Neutrophil (primary cell): ENCODE measurements around the gene RPUSD4.

Source experiments
- H3K27ac ChIP-seq: fragments of 200-600 bp; sonication (generic); 2 replicates; pipeline ENCODE4 v1.5.1; 2016; ENCODE audit warnings: mild to moderate bottlenecking, moderate library complexity
- H3K27me3 ChIP-seq: fragments of 200-600 bp; sonication (generic); 2 replicates; pipeline ENCODE4 v1.6.0; 2016; ENCODE audit warnings: mild to moderate bottlenecking
- H3K36me3 ChIP-seq: fragments of 200-600 bp; sonication (generic); 2 replicates; pipeline ENCODE4 v1.5.1; 2017
- H3K4me1 ChIP-seq, 2 experiments: fragments of 200-600 bp in 1 of 2; sonication (generic) in 1 of 2; 1 replicate in 1 of 2; 2 replicates in 1 of 2; pipeline versions ENCODE4 v1.5.1 to v1.6.1; 2013 to 2016; ENCODE audit warnings: low read depth in 1 of 2, low read length in 1 of 2, mild to moderate bottlenecking in 1 of 2, moderate library complexity in 1 of 2; ENCODE audit not compliant: control insufficient read depth in 1 of 2, insufficient read depth in 1 of 2
- H3K4me3 ChIP-seq, 2 experiments: fragments of 200-600 bp in 1 of 2; sonication (generic) in 1 of 2; 1 replicate in 1 of 2; 2 replicates in 1 of 2; pipeline ENCODE4 v1.5.1; 2013 to 2016; ENCODE audit warnings: low read depth in 1 of 2, low read length in 1 of 2, mild to moderate bottlenecking in 1 of 2, moderate library complexity in 1 of 2
- H3K9me3 ChIP-seq: fragments of 200-600 bp; sonication (generic); 2 replicates; pipeline ENCODE4 v1.5.1; 2016
- CTCF ChIP-seq: fragments of 200-600 bp; sonication (generic); IDR thresholded peaks from 2 replicates; pipeline ENCODE4 v1.5.1; 2016; ENCODE audit warnings: antibody characterized with exemption

Gene RPUSD4

GRCh38 chr11:126217491-126217890, 6.0 kb upstream of the RPUSD4 start:
- H3K27me3 ChIP-seq = no peaks in the 10 kb centered on the region
- TF ChIP-seq CTCF = no peak
- peaks cover 20 to 22% of the 10 kb centered on the region in 2 experiments for H3K4me1 ChIP-seq
- H3K4me3 ChIP-seq = no peak overlapping the region
- H3K27ac ChIP-seq = no peak overlapping the region
- H3K9me3 ChIP-seq = no peaks in the 10 kb centered on the region
- H3K36me3 ChIP-seq = no peaks in the 10 kb centered on the region

- no peak for TF ChIP-seq CTCF
- H3K4me3 ChIP-seq = no peak overlapping the region
- no peaks in the 10 kb centered on the region for H3K27me3 ChIP-seq
- no peaks in the 10 kb centered on the region for H3K9me3 ChIP-seq
- no peaks in the 10 kb centered on the region for H3K36me3 ChIP-seq
- H3K27ac ChIP-seq = no peak overlapping the region
- peaks cover 28 to 30% of the 10 kb centered on the region in 2 experiments for H3K4me1 ChIP-seq
Measured at GRCh38 chr11:126216526-126217305, 5.3 kb upstream of the RPUSD4 start.

GRCh38 chr11:126214841-126215240, 3.4 kb upstream of the RPUSD4 start:
- peaks cover 35 to 38% of the 10 kb centered on the region in 2 experiments for H3K4me1 ChIP-seq

GRCh38 chr11:126214441-126214840, 3.0 kb upstream of the RPUSD4 start:
- Histone ChIP-seq H3K4me3 (no peak overlapping the region), H3K36me3 (no peaks in the 10 kb centered on the region), H3K27me3 (no peaks in the 10 kb centered on the region), H3K9me3 (no peaks in the 10 kb centered on the region), H3K4me1 (peaks cover 35 to 38% of the 10 kb centered on the region in 2 experiments), H3K27ac (peak overlapping the region; percentile 16)
- TF ChIP-seq CTCF = no peak

More at GRCh38 chr11:126214841-126215240, 3.4 kb upstream of the RPUSD4 start:
- H3K27ac ChIP-seq = peak overlapping the region; percentile 16
- TF ChIP-seq CTCF = no peak
- no peak overlapping the region for H3K4me3 ChIP-seq
- H3K9me3 ChIP-seq = no peaks in the 10 kb centered on the region
- no peaks in the 10 kb centered on the region for H3K36me3 ChIP-seq
- H3K27me3 ChIP-seq = no peaks in the 10 kb centered on the region

DNA sequence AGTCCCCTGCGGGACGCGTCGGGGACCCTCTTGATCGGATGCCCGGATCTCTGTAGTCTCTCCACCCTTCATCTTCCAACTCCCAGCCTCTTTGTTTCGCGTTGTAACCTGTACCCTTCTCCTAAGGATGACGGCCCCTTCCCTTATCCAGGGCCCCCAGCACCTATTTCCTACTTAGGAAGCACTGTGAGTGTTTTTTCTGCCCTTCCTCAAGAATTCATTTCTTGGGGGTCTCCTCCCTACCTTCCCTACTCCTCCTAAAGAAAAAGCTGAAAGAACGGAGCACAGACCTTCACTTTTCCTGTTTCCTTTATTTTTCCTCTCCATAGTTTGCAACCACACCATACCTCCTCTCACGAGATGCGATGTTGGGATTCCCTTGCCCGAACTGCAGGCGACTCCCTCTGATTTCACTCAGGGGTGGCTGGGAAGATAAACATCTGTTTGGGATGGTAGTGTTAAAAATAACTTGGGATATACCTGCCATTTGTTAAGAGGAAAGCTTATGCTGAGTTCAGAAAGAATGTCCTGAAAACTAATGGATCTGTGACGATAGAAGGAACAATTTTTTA, 725 bp upstream of the RPUSD4 start:
- peaks cover 28 to 31% of the 10 kb centered on the region in 2 experiments for H3K4me1 ChIP-seq
- TF ChIP-seq CTCF = no peak
- peak overlapping the region; percentile 61 for H3K27ac ChIP-seq
- H3K4me3 ChIP-seq = peak overlapping the region; percentile 69 to 92
- H3K9me3 ChIP-seq = no peaks in the 10 kb centered on the region
- no peaks in the 10 kb centered on the region for H3K27me3 ChIP-seq
- H3K36me3 ChIP-seq = peaks cover 6% of the 10 kb centered on the region
